GM18907 (cell line): ENCODE results near the gene LRRC59.
"Not testable (repeated sequence)": the region's sequence is repeated elsewhere in the genome, so short reads cannot be mapped to it uniquely, and the experiment has no call there.

Experiments
- ATAC-seq: cut with Tn5 transposase; IDR thresholded peaks from one replicate; pipeline ENCODE4 v1.9.1; 2021; ENCODE audit warnings: mild to moderate bottlenecking, moderate library complexity; ENCODE audit not compliant: unreplicated experiment

The LRRC59 gene

DNA sequence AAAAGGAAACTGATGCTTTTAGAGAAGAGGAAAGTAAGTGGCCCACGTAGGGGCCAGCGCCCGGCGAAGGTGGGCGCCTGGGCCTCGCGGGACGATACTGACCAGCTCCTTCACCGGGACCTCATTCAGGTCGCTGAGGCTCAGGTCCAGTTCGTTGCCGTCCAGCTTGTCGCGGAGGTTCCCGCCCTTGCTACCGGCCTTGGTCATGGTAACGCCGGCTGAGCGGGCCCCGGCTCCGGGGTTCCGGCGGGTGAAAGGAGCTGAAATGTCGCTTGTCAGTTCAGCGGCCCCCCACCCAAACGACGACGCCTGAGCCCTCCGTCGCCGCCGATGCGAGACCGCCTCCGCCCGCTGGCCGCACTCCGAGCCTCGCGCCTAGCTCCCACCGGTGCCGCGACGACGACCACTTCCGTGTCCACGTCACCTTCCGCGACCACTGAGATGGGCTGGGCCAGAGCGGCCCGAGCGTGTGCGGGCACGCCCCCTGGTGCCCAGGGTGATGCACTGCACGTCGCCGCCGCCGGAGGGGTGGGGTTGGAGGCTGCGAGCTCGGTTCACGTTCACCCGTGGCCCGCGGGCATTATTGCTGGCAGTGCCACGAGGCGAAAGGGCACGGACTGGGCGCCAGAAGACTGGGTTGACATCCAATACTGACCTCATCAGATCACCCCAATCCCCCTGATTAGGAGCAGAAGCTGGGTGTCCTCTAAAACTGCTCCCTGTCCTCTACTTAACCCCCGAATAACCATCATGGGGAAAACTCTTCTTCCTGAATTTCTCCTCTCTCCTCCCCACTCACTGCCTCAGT, at the start of gene LRRC59:
Gene LRRC59, minus strand, starts transcription at position 413 of the 808 bp plus-strand sequence. Its CDS starts 206 bp downstream, at position 207.
- peak; percentile 95 for ATAC-seq

DNA sequence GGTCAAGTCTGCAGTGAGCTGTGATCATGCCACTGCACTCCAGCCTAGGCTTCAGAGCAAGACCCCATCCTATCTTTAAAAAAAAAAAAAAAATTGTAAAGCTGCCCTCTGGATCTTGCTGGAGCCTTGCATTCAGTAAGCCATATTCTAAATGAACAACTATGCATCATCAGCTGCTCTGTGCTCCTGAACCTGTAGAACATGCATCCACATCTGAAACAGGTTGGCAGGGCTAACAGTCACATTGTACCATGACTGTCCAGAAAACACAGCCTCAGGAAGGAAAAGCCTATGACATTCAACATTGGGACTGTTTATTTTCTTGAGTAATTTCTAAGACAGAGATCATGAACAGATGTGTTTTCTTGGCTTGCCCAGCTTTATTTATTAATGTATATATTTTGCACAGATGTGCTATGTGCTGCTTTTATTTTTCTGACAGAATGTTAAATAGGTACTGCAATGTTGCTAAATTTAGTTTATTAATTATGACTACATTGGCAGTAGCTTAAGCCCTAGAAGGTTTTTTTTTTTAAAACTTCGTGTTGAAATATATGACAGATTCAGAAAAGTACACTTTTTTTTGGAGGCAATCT, 48.5 kb upstream of the LRRC59 start:
- ATAC-seq = no peak

GRCh38 chr17:50444841-50445715, 47.8 kb upstream of the LRRC59 start:
- no peak for ATAC-seq

DNA sequence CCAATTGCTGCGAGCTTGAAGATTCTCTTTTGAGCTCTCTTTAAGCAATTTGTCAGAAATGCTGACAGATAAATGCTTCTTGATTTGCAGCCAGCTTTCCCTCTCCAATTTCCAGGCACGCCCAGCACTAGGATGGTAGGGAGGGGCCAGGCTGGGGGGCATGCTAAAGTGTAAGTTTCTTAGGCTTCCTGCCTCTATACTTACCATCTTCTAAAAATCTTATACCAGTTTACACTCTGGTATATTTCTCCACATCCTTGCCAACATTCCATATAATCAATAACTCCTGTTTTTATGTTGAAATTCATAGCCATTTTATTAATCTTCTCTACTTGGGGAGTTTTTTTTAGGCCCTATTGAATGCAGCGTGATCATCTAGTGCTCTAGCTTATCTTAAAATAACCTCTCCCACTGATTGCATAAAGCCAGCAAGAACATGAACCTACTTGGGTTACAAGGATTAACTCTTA, 46.2 kb upstream of the LRRC59 start:
- ATAC-seq = no peak

DNA sequence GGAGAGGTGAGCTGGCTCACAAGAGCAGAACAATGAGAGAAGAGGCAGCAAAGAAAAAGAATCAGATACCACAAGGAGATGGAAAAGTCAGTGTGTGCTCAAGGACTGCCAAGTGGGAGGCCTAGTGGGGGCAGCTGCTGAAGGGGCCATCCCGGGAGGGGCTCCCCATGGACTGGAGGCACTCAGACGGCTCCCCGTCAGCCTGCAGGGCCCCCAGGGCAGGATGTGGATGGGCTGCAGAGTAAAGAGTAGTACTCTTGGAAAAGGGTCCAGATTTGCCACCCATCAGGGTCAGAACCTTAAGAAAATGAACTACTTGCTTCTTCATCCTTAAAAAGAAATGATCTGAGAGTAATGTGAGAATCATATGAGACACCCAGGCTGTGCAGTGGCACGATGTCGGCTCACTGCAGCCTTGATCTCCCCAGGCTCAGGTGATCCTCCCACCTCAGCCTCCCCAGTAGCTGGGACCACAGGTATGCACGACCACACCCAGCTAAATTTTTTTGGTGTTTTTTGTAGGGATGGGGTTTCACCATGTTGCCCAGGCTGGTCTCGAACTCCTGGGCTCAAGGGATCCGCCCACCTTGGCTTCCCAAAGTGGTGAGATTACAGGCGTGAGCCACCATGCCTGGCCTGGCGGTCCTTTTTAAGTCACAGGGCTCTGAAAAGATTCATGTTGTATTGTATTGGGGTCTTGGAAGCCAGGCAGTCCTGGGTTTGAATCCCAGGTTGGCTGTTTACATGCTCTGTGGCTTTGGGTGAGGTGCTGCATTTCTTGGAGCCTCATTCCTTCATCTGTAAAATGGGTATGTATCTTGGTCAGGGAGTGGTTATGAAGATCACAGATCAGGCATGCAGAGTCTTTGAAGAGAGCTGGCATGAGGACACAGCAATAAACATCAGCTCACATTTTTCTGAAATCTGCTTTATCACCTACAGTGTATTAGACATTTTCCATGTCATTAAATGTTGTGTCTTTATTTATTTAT, 43.8 kb upstream of the LRRC59 start:
- ATAC-seq = no peak

- no peak for ATAC-seq
Observed at GRCh38 chr17:50440172-50440837, 43.0 kb upstream of the LRRC59 start.

DNA sequence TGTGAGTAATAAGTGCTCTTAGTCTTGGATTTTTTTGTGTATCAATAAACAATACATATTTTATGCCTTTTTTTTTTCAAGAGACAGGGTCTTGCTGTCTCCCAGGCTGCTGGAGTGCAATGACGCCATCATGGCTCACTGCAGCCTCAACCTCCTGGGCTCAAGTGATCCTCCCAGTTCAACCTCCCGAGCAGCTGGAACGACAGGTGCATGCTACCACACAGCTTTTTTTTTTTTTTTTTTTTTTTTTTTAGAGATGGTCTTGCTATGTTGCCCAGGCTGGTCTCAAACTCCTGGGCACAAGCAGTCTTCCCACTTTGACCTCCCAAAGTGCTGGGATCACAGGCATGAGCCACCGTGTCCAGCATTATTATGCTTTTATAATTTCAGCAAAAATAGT, 41.7 kb upstream of the LRRC59 start:
- ATAC-seq = no peak

- no peak for ATAC-seq
Observed at GRCh38 chr17:50437409-50437808, 40.1 kb upstream of the LRRC59 start.

GRCh38 chr17:50432125-50432762, 34.9 kb upstream of the LRRC59 start:
- ATAC-seq = no peak

- ATAC-seq = no peak
Observed at GRCh38 chr17:50430821-50431618, 33.7 kb upstream of the LRRC59 start.

- no peak for ATAC-seq
Observed at GRCh38 chr17:50429793-50430192, 32.5 kb upstream of the LRRC59 start.

DNA sequence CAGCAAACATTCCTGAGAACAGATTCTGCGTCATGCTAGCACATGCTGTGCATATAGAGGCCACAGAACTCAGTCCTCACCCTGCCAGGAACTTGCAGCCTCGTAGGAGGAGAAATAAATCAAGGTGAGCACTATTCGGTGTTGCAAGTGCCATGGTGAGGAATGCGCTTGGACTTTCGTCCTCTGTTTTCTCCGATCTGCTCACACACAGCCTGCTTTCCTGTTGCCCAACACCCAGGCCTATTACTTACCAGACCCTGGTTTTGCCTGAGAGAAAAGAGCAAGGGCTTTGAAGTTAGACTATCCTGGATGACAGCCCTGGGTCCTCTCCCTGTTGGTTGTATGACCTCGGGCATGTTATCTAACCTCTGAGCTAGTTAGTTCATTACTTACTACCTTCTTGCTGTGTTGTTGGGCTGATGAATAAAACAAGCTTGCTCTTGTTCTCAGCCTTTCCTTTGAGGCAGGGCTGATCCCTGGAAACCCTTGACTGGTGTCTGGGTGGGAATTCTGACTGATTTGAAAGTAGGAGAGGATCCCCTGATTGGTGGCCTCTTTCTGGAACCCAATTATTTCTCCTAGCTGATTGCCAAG, 31.6 kb upstream of the LRRC59 start:
- no peak for ATAC-seq

DNA sequence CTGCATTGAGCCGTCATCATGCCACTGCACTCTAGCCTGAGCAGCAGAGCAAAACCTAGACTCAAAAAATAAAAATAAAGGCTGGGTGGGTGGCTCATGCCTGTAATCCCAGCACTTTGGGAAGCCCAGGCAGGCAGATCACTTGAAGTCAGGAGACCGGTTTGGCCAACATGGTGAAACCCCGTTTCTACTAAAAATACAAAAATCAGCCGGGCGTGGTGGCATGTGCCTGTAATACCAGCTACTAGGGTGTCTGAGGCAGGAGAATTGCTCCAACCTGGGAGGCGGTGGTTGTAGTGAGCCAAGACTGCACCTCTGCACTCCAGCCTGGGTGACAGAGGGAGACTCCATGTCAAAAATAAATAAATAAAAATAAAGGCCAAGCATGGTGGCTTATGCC, 30.8 kb upstream of the LRRC59 start:
- not testable (repeated sequence) for ATAC-seq

GRCh38 chr17:50426814-50427787, 29.8 kb upstream of the LRRC59 start:
- no peak for ATAC-seq

GRCh38 chr17:50426472-50426782, 29.1 kb upstream of the LRRC59 start:
- no peak for ATAC-seq

DNA sequence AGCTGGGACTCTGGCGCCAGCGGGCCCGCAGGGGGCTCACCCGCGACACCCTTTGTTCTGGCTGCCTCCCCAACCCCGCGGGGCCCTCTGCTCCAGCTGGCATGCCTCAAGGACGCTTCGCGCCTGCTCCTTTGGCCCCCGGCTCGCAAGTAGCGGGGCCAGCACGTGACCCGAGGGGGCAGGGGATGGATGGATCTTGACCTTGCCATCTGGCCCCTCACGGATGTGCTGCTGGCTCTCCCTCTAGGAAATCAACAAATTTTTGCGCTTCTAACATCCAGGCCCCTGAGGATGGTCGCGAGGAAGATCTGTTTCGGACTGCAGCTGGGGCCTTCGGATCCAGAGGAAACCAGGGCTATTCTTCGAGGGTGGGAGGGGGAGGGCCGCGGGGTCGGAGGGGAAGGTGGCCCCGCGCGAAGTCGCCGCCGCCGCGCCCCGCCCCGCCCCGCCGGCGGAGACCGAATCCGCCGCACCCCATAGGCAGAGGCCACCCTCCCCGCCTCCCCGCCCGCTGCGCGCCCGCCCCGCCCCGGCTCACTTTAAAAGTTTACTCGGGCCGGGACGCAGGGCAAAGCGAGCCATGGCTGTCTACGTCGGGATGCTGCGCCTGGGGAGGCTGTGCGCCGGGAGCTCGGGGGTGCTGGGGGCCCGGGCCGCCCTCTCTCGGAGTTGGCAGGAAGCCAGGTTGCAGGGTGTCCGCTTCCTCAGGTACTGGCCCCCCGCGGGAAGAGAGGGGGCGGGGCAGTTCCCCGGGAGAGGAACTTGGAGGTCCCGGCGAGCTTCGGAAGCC, 28.6 kb upstream of the LRRC59 start, which contains the start of gene ACSF2:
Gene ACSF2, plus strand, starts transcription at position 537 of the 790 bp plus-strand sequence. Its CDS starts 44 bp downstream, at position 581.
- ATAC-seq = no peak
